ENCODE data around the gene RGPD4.
"Not testable (repeated sequence)": the region's sequence is repeated elsewhere in the genome, so short reads cannot be mapped to it uniquely, and the experiment has no call there.

RGPD4 gene

DNA sequence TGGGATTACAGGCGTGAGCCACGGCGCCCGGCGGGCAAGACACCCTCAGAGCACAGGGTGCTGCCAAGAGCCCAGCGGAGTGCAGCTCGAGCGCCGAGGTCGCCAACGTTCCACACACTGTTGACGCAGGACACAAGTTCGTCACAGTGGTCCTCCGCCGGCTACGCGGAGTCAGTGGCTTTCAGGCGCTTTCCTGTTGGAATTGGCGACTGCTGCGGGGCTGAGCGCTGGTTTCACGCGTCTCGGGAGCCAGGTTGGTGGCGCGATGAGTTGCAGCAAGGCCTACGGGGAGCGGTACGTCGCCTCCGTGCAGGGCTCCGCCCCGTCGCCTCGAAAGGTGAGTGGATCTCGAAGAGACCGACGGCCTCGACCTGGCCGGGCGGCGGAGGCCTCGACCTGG is at the start of gene RGPD4:
Gene RGPD4 (plus strand): TSS at position 144 of the 400 bp plus-strand sequence. CDS start 122 bp downstream, at position 266.
- DNase-seq (ENCODE audit: low spot score); in situ Hi-C loops (cut with MboI; ENCODE audit: low pct_unique_long_range_greater_than_20kb, low sequenced_read_pairs, unreplicated experiment): not testable (repeated sequence)

DNA sequence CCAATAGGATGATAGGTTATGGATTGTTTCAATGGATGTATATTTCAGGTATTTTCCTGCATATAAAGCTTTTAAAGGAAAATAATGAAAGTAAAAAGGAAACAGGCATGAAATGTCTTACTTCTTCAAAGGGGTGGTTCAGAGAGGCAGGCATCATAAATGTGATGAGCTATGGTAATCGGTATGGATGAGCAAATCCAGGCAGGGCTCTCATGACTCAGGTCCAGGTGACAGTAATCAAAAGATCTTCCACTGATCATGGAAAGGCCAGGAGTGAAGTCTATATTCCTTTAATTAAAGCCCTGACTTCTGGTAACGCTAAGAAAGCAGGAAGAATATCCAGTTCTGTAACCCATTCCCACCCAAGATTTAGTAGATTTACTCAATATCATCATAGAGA is 48.7 kb upstream of the RGPD4 start:
- TF ChIP-seq, protein P1, sequence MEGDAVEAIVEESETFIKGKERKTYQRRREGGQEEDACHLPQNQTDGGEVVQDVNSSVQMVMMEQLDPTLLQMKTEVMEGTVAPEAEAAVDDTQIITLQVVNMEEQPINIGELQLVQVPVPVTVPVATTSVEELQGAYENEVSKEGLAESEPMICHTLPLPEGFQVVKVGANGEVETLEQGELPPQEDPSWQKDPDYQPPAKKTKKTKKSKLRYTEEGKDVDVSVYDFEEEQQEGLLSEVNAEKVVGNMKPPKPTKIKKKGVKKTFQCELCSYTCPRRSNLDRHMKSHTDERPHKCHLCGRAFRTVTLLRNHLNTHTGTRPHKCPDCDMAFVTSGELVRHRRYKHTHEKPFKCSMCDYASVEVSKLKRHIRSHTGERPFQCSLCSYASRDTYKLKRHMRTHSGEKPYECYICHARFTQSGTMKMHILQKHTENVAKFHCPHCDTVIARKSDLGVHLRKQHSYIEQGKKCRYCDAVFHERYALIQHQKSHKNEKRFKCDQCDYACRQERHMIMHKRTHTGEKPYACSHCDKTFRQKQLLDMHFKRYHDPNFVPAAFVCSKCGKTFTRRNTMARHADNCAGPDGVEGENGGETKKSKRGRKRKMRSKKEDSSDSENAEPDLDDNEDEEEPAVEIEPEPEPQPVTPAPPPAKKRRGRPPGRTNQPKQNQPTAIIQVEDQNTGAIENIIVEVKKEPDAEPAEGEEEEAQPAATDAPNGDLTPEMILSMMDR (IDR thresholded peaks at IDR 0.05; ENCODE audit: extremely low read depth, insufficient read depth, missing control alignments) = no peak
- no peak for DNase-seq (ENCODE audit: low spot score)
- in situ Hi-C loops (cut with MboI; ENCODE audit: low pct_unique_long_range_greater_than_20kb, low sequenced_read_pairs, unreplicated experiment) = no loop called here

DNA sequence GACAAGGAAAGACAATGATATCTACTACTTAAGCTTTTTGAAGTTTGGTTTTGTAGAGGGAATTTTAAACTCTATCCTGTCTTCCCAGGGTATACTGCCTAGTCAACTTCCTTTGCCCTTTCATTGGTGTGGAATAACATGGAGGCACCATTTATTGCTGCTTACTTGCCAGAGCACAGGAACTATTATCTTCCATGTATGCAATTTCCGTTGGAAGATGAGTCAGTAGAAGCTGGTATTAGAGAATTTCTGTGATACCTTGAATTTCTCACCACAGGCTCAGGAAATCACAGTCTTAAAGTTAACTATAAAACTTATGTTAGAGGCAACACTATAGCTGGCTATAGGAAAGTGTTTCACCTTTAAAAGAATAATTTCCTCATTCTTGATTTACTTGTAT is 40.9 kb upstream of the RGPD4 start:
- TF ChIP-seq, protein P1 (IDR thresholded peaks at IDR 0.05; ENCODE audit: extremely low read depth, insufficient read depth, missing control alignments) = no peak
- in situ Hi-C loops (cut with MboI; ENCODE audit: low pct_unique_long_range_greater_than_20kb, low sequenced_read_pairs, unreplicated experiment) = no loop called here
- DNase-seq (ENCODE audit: low spot score) = no peak

DNA sequence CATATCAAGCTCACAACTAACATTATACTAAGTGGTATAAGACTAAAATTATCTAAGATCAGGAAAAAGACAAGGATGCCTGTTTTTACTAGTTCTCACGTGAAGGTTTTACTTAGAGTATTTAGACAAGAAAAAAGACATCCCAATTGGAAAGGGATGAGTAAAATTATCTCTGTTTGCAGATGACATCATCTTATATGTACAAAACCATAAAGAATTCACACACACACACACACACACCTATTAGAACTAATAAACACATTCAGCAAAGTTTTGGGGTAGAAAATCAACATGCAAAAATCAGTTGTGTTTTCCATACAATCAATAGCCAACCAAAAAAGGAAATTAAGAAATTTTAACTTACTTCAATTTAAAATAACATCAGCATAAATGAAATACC is 35.9 kb upstream of the RGPD4 start:
- TF ChIP-seq, protein P1 (IDR thresholded peaks at IDR 0.05; ENCODE audit: extremely low read depth, insufficient read depth, missing control alignments) = no peak
- in situ Hi-C loops (cut with MboI; ENCODE audit: low pct_unique_long_range_greater_than_20kb, low sequenced_read_pairs, unreplicated experiment) = no loop called here
- no peak for DNase-seq (ENCODE audit: low spot score)

DNA sequence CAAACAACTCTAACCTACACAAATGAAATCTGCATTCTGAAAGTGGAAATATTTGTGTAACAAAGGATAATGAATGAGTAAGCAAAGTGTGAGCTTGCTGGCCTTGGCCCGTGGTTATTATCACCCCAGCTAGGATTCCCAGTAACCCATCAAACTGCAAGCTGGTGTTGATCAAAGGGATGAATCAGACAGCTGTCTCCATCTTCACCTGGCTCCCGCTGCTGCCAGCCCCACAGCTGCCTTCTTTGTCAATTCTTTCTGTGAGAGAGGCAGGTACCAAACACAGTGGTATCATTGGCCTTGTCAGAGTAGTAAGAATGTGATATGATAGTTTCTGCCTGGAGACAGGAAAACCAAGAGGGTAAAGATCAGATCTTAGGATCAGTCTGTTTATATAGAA is 25.2 kb upstream of the RGPD4 start:
- in situ Hi-C loops (cut with MboI; ENCODE audit: low pct_unique_long_range_greater_than_20kb, low sequenced_read_pairs, unreplicated experiment) = no loop called here
- TF ChIP-seq, protein P1 (IDR thresholded peaks at IDR 0.05; ENCODE audit: extremely low read depth, insufficient read depth, missing control alignments) = no peak
- no peak for DNase-seq (ENCODE audit: low spot score)

DNA sequence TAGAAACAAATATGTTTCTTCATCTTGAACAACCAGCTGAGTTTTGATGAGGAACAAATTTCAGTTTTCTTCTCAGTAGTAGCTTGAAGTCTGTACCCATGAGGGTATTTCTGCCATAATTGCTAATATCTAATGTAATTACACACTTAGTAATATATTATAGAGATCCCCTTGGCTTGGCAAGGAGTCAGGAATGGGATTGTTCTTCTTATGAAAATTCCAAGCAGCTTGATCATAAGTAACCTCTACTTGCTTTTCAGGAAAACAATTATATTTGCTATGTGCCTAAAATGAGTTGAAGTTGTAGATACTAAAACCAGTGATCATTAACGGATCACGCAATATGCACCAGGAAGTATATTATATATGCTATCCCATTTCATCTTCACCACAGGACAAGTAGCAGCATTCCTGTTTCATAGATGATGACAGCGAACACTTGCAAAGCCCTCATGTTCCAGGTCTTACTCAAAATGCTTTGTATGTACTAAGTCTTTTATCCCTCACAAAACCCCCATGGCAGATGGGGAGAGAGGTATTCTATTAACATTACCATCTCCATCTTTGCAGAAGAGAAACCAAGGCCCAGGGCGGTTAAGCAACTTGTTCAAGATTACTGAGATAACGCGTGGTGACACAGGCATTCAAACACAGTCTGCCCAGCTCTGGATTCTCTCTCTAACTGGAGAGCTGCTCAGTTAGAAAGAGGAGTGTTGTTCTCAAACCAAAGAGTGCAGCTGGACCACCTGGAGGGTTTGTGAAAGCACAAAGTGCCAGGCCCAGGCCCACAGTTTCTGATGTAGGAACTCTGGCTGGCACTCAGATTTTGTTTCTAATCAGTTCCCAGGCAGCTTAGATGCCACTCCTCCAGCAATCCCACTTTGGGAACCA is 21.8 kb upstream of the RGPD4 start:
- TF ChIP-seq, protein P1 (IDR thresholded peaks at IDR 0.05; ENCODE audit: extremely low read depth, insufficient read depth, missing control alignments) = no peak
- no peak for DNase-seq (ENCODE audit: low spot score)
- in situ Hi-C loops (cut with MboI; ENCODE audit: low pct_unique_long_range_greater_than_20kb, low sequenced_read_pairs, unreplicated experiment) = no loop called here

DNA sequence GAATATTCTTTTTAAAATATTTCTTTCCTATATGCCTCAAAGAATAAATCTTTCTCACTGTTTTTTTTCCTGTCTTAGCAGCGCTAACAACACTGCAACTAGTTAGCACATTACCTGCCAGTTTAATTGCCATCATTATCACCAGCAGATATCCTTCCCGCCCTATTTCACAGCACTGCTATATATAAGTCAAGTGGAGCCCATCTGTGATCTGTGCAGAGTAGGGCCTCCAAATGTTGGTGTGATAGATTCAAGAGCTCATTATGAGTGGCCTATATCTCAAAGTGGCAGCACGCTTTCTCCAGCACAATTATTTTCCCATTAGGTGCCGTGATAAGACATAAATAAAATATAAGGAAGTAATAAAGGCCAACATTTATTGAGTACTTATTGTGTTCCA is 19.8 kb upstream of the RGPD4 start:
- TF ChIP-seq, protein P1 (IDR thresholded peaks at IDR 0.05; ENCODE audit: extremely low read depth, insufficient read depth, missing control alignments) = no peak
- DNase-seq (ENCODE audit: low spot score) = no peak
- in situ Hi-C loops (cut with MboI; ENCODE audit: low pct_unique_long_range_greater_than_20kb, low sequenced_read_pairs, unreplicated experiment) = no loop called here
